Activated CD4-positive, alpha-beta memory T cell treated with anti-CD3 and anti-CD28 coated beads for 36 hours (primary cell): ENCODE results near the gene RIN1. TPM values are rescaled to one million over a fixed set of nuclear protein-coding genes. Genes with fewer than 3 reads are reported as not detected.

Source experiments
- CTCF ChIA-PET: fragments of 350-600 bp; sonication (Branson Sonifier 250); formaldehyde crosslinking; loops from one replicate; lab custom pipeline; 2021; ENCODE audit warnings: antibody characterized with exemption, inconsistent platforms; lab: Charles Lee
- POLR2A ChIA-PET: fragments of 350-600 bp; sonication (Branson Sonifier 250); formaldehyde crosslinking; loops from one replicate; lab custom pipeline; 2021; ENCODE audit warnings: antibody characterized with exemption; lab: Charles Lee
- DNase-seq: peaks from one replicate; pipeline ENCODE4 v3.0.0-alpha.2; 2020
- H3K27ac Mint-ChIP-seq: one replicate; pipeline ENCODE4 v1.8.0; 2021; ENCODE audit warnings: mixed read lengths
- H3K27me3 Mint-ChIP-seq: one replicate; pipeline ENCODE4 v1.8.0; 2021; ENCODE audit warnings: mixed read lengths
- H3K36me3 Mint-ChIP-seq: one replicate; pipeline ENCODE4 v1.8.0; 2021; ENCODE audit warnings: mixed read lengths
- H3K4me1 Mint-ChIP-seq: one replicate; pipeline ENCODE4 v1.8.0; 2021; ENCODE audit warnings: low read depth, mixed read lengths
- H3K4me3 Mint-ChIP-seq: one replicate; pipeline ENCODE4 v1.8.0; 2021; ENCODE audit warnings: mild to moderate bottlenecking, mixed read lengths
- H3K9me3 Mint-ChIP-seq: one replicate; pipeline ENCODE4 v1.8.0; 2021; ENCODE audit warnings: mixed read lengths
- intact Hi-C: fragments of 100-400 bp; cut with micrococcal nuclease; formaldehyde crosslinking; loops from one replicate; pipeline ENCODE4 v1.15.1; 2023
- total RNA-seq, 2 experiments: library from RNA; stranded (reverse); gene quantifications; one replicate each; pipeline ENCODE4 v1.2.3, GENCODE V29; 2021

Gene RIN1
- total RNA-seq, 2 experiments from 2014 or later, result 1.0 to 1.6 TPM

DNA sequence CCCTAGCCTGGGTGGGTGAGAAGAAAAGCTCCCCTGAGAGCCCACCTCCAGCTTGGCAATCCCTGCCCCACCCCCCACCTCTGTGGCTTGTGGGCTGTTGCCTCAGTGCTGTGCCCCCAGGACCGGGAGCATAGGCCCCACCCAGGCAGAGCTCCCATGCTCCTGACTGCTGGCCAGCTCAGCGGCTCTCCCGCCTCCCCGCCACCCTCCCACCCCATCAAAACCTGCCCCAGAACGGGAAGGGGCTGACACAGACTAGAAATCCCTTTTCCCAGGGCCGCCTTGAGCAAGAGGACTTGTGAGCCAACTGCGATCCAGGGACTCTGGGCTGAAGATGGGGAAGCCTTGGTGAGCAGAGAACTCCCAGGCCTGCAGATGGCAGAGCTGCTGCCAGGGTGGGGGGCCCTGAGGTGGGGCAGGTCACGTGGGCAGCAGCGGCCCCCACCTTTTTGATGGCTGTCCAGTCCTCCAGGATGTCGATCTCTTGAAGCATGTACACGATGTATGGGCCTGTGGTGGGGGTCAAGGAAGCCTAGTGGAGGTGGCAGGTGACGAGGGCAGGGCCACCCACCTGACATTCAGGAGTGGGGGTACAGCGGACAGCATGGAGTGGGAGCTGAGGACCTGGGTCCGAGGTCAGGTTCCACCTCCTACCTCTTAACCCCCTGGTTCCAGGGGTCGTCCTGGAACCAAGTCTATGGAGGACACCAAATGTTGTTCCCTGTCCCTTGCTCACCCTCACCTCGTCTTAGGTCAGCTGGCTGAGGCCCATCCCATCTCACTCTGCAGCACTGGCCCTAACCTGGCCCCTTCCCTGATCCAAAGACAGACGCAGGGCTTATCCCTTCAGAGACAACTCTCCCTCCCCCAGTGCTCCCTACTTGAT lies 2.3 kb upstream of the RIN1 start:
- no peaks in the 10 kb centered on the region for H3K9me3 Mint-ChIP-seq
- ChIA-PET POLR2A (no interaction called here), CTCF (interaction anchor here (1.1 to 1.3 kb wide), 3 partner anchors 25 to 27 kb away, joined by 3 to 5 read pairs (median 4); no protein-coding TSS in a partner anchor)
- H3K4me1 Mint-ChIP-seq, result peaks cover 34% of the 10 kb centered on the region
- peaks cover 21% of the 10 kb centered on the region for H3K36me3 Mint-ChIP-seq
- H3K27me3 Mint-ChIP-seq, result no peaks in the 10 kb centered on the region
- DNase-seq, result no peak
- no peak overlapping the region for H3K27ac Mint-ChIP-seq
- no peak overlapping the region for H3K4me3 Mint-ChIP-seq
- intact Hi-C loops, result no loop called here

DNA sequence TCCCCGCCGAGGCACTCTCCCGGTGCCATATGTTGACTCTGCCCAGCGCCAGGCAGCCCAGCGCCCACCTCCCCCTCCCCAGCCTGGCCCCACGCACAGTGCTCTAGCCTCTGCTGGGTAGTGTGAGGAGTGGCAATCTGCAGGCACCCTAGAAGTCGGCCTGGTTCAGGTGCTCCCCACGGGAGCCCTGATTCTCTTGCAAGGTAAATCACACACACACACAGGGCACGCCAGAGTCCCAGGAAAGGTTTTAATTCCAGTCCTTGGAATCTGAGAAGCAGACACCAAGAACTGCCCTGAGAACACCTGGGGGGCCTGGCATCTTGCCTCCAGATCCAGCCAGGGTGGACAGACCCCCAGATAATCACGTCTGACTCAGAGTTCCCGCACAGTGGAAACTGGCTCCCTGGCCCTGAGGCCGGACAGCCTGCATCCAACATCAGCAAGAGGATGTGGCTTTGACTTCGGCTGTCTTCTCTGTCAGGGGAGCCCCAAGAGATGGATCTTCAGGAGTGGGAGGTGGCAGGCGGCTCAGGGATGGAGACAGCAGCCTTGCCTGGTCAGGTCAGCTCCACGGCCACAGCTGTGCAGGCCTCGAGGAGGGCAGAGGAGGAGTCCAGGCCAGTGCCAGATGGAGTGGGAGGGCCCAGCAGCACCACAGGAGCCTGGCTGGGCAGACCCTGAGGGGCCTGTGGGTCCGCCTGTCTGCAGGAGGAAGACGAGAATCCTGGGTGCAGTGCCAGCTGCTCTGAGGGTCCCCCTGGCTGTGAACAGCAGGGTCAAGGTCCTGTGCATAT lies 1.1 kb upstream of the RIN1 start:
- no peaks in the 10 kb centered on the region for H3K9me3 Mint-ChIP-seq
- H3K36me3 Mint-ChIP-seq, result peaks cover 19% of the 10 kb centered on the region
- intact Hi-C loops, result no loop called here
- no peak overlapping the region for H3K27ac Mint-ChIP-seq
- POLR2A ChIA-PET, result no interaction called here
- CTCF ChIA-PET, result interaction anchor here (1.3 to 3.1 kb wide), 2 partner anchors 25 kb away, joined by 5 to 30 read pairs; no protein-coding TSS in a partner anchor
- H3K27me3 Mint-ChIP-seq, result no peaks in the 10 kb centered on the region
- DNase-seq, result no peak
- H3K4me1 Mint-ChIP-seq, result peaks cover 25% of the 10 kb centered on the region
- H3K4me3 Mint-ChIP-seq, result peak overlapping the region; percentile 8

DNA sequence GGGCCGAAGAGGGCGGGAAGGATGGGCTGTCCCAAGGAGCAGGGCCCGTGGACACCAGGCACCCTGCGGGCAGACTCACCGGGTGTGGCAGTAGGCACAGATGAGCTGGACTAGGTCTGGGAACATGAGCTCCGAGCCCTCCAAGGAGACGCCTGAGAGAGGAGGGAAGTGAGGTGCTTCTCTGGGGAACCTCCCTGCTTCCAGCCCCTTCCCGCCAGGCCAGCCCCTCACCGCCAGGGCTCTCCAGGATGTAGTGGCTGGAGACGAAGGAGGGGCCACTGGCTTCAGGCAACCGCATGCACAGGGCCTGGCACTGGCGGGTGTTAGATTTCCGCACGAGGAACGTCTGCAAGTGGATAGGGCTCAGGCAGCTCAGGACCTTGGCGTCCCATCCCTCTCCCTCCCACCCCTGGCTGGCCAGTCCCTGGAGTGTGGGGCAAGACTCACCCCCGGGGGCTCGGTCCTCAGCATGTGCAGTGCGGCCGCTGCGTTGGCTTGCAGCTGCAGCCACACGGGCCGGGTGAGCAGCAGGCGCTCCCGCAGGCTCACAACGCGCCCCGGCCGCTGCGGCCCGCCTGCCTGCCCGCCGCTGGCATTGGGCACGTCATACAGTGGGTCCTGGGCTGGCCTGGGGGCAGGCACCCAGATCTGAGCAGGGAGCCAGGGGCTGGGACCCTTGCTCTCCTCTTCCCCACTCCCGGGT lies 552 bp downstream of the RIN1 start:
- H3K4me3 Mint-ChIP-seq, result no peak overlapping the region
- H3K9me3 Mint-ChIP-seq, result no peaks in the 10 kb centered on the region
- H3K4me1 Mint-ChIP-seq, result peaks cover 21% of the 10 kb centered on the region
- H3K36me3 Mint-ChIP-seq, result peaks cover 11% of the 10 kb centered on the region
- intact Hi-C loops, result no loop called here
- POLR2A ChIA-PET, result no interaction called here
- H3K27me3 Mint-ChIP-seq, result no peaks in the 10 kb centered on the region
- no peak overlapping the region for H3K27ac Mint-ChIP-seq
- DNase-seq, result no peak
- CTCF ChIA-PET, result interaction anchor here (0.7 to 3.1 kb wide), 8 partner anchors 9 to 113 kb away, joined by 3 to 30 read pairs (median 4); partner anchors contain the start of gene BRMS1

DNA sequence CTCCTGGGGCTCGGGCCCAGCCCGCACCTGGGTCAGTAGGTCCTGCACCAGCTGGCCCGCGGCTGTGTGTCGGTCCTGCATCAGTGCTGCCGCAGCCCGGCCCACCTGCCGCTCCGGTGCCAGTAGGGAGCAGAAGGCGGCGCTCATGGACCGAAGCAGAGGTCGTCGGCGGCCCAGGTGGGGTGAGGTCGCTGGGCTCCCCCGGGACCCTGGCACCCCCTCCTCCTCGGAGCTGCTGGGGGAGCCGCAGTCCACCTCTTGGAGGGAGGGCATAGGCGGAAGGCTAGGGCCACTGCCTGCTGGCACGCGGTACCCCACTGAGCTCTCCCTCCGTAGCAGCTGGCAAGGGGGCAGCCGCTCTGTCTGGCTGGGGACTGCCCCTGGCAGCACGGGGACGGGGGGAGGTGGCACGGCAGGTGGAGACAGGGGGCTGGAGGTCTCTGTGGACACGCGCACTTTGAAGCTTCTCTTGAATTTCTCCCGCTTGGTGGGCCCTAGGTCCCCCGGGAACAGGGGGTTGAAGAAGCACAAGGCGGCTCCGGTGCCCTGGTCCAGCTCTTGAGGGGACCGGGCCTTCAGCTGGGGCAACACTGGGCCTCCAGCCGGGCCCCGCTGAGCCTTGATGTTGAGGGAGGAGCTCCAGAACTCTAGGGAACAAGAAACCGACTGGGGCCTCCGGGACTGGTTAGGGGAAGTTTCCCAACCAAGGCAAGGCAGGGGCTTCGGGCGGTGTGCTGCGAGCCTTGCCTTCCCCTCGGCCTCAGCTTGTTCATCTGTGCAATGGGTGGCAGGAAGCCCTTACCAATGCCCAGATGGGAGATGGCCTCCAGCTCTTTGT lies 1.4 kb downstream of the RIN1 start:
- H3K36me3 Mint-ChIP-seq, result peaks cover 9% of the 10 kb centered on the region
- CTCF ChIA-PET, result interaction anchor here (0.8 to 3.1 kb wide), 8 partner anchors 13 to 112 kb away, joined by 3 to 30 read pairs (median 4); partner anchors contain the start of gene MRPL11
- intact Hi-C loops, result no loop called here
- H3K27ac Mint-ChIP-seq, result no peak overlapping the region
- H3K4me1 Mint-ChIP-seq, result peaks cover 21% of the 10 kb centered on the region
- DNase-seq, result no peak
- POLR2A ChIA-PET, result no interaction called here
- no peaks in the 10 kb centered on the region for H3K9me3 Mint-ChIP-seq
- H3K4me3 Mint-ChIP-seq, result no peak overlapping the region
- no peaks in the 10 kb centered on the region for H3K27me3 Mint-ChIP-seq

DNA sequence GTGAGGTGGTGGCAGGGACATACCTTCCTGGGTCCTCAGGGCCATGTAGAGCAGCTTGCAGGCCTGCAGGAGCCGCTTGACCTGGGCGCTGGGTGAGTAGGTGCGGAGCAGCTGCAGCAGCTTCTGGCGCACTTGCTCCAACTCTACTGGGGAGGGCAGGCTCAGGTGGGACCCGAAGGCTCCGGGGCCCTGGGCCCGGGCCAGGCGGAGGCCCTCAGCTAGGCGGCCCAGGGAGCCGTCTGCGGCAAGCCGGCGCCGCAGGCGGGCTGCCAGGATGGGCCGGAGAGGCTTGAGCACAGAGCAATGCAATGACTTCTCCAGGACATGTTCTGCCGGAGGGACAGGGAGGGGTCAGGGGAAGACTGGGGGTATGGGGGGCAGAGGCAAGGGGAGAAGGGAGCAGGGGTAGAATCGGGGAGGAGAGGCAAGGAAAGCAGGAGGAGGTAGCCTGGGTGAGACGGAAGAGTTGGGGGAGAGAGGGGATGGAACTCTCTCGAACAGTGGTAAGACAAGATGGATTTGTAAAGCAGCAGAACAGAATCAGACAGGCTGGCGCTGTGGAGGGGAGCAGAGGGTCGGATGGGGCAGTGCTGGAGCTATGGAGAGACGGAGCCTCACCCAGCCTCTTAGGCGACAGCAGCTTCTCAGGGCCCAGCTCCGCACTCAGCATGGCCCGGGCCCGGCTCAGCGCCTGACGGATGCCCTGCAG lies 2.2 kb downstream of the RIN1 start:
- intact Hi-C loops, result no loop called here

DNA sequence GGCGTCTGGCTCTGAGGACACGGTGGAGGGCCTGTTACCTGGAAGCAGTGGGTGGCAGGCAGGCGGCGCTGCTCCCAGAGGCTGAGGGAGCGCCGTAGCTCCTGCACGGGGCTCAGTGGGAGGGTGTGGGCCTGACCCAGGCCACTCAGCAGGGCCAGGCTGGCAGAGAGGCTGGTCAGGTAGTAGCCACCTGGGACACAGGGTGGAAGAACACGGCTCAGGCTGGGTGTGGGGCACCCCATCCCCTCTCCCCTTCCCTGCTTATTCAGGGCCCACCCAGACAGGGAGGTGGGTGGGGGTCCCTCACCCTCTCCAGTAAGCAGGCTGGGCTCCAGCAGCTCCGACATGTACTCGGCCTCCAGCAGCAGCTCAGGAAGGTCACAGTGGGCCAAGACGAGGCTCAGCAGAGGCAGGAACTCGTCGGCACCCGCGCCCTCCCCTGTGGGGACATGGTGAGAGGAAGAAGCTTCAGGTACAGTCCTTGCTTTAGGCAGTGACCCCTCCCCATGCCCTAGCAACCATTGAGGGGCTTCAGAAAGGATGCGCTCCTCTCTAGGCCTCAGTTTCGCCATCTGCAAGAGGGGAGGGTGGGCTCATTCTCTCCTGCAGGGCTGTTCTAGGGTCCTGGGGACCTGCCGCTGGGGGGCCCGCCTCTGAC lies 2.9 kb downstream of the RIN1 start:
- H3K9me3 Mint-ChIP-seq, result no peaks in the 10 kb centered on the region
- peaks cover 25% of the 10 kb centered on the region for H3K4me1 Mint-ChIP-seq
- no peak overlapping the region for H3K4me3 Mint-ChIP-seq
- ChIA-PET POLR2A (interaction anchor here (1.0 to 1.2 kb wide), 2 partner anchors 15 to 21 kb away, joined by 3 read pairs; no protein-coding TSS in a partner anchor), CTCF (interaction anchor here (2.4 to 2.5 kb wide), 2 partner anchors 20 to 53 kb away, joined by 6 to 9 read pairs; no protein-coding TSS in a partner anchor)
- H3K27me3 Mint-ChIP-seq, result no peaks in the 10 kb centered on the region
- H3K27ac Mint-ChIP-seq, result no peak overlapping the region
- no peak for DNase-seq
- peaks cover 7% of the 10 kb centered on the region for H3K36me3 Mint-ChIP-seq
- intact Hi-C loops, result no loop called here

More for the DNA sequence above, 2.2 kb downstream of the RIN1 start:
- Mint-ChIP-seq H3K27me3 (no peaks in the 10 kb centered on the region), H3K27ac (no peak overlapping the region), H3K9me3 (no peaks in the 10 kb centered on the region), H3K4me1 (peaks cover 21% of the 10 kb centered on the region), H3K4me3 (no peak overlapping the region), H3K36me3 (peaks cover 7% of the 10 kb centered on the region)
- DNase-seq, result no peak
- ChIA-PET POLR2A (interaction anchor here (1.0 kb wide), 1 partner anchor 14 kb away, joined by 3 read pairs; no protein-coding TSS in a partner anchor), CTCF (interaction anchor here (1.0 to 3.1 kb wide), 7 partner anchors 13 to 112 kb away, joined by 3 to 30 read pairs (median 5); partner anchors contain the start of gene MRPL11)

DNA sequence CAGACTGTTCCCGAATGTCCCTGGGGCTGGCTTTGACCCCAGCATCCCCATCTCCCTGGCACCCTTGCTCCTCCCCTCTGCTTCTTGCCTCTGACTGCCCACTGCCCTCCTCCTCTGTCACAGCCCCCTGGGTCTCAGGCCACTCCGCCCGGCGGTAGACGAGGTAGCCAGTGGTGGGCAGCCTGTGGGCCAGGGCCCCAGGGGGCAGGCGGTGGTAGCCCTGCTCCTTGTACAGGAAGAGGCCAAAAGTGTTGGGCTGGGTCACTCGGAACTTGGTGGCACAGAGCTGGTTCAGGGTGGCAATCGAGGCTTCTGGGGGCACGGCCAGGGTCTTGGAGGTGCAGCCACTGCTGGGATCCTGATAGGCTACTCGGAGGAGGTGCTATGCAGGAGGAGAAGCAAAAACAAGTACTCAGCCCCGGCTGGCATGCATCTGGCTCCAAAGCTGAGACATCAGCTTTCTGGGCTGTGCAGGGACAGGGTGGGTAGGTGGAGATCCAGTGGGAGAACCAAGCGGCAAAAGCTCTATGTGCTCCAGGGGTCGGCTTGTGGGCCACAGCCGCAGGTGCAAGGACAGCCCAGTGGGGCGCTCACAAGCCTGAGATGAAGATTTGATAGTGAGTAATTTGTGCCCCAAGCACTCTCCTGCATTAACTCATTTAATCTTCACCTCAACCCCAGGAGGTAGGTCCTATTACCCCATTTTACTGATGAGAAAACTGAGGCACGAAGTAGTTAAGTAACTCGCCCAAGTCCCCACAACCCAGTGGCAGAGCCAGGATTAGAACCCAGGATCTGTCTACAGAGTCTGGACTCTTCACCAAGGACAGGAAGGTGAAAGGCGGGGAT lies 3.6 kb downstream of the RIN1 start:
- no peak overlapping the region for H3K4me3 Mint-ChIP-seq
- CTCF ChIA-PET, result interaction anchor here (2.5 kb wide), 1 partner anchor 20 kb away, joined by 9 read pairs; no protein-coding TSS in a partner anchor
- H3K9me3 Mint-ChIP-seq, result no peaks in the 10 kb centered on the region
- H3K27me3 Mint-ChIP-seq, result no peaks in the 10 kb centered on the region
- intact Hi-C loops, result no loop called here
- H3K36me3 Mint-ChIP-seq, result peaks cover 7% of the 10 kb centered on the region
- H3K4me1 Mint-ChIP-seq, result peaks cover 31% of the 10 kb centered on the region
- POLR2A ChIA-PET, result interaction anchor here (1.0 to 1.2 kb wide), 2 partner anchors 16 to 20 kb away, joined by 3 read pairs; no protein-coding TSS in a partner anchor
- no peak overlapping the region for H3K27ac Mint-ChIP-seq
- no peak for DNase-seq

DNA sequence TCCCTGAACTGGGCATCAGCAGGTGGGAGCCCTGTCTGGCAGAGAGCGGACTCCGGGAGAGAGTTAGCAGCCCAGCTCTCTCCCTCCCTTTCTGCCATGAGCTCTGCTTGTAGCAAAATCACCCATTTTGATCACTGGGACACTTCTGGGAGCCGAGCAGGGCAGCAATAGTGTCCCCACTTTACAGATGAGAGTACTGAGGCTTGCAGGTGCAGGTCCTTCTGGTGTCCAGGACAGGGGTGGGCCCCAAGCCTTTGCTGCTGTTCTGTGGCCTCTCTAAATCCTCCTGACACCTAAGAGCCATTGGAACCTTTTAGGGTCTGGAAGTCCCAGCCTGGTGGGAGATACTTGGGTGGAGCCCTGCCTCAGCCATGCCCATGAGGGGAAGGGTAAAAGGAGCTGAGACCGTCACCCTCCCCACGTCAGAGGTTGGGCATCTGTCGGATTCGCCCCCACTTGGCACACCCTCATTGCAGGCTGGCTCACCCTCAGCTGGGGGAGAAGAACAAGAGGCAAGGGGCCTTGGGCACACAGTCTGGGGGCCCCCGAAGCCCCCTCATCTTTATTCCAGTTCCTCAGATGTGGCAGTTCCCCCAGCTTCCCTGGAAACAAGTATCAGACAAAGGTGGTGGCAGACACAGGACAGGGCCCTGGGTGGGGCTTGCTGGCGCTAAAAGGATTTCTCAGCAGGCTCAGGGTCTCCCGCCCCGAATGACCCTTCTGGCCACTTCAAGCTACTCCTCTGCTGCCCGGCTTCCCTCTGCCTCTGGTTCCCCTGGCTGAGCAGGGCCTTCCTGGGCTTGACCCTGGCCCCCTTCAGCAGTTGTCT lies 4.5 kb downstream of the RIN1 start:
- ChIA-PET CTCF (interaction anchor here (0.6 to 2.5 kb wide), 3 partner anchors 19 to 49 kb away, joined by 3 to 9 read pairs (median 3); no protein-coding TSS in a partner anchor), POLR2A (interaction anchor here (1.2 kb wide), 1 partner anchor 19 kb away, joined by 3 read pairs; no protein-coding TSS in a partner anchor)
- Mint-ChIP-seq H3K9me3 (no peaks in the 10 kb centered on the region), H3K27me3 (no peaks in the 10 kb centered on the region), H3K4me3 (no peak overlapping the region), H3K27ac (no peak overlapping the region), H3K36me3 (peaks cover under 1% of the 10 kb centered on the region), H3K4me1 (peaks cover 29% of the 10 kb centered on the region)
- intact Hi-C loops, result no loop called here
- no peak for DNase-seq

DNA sequence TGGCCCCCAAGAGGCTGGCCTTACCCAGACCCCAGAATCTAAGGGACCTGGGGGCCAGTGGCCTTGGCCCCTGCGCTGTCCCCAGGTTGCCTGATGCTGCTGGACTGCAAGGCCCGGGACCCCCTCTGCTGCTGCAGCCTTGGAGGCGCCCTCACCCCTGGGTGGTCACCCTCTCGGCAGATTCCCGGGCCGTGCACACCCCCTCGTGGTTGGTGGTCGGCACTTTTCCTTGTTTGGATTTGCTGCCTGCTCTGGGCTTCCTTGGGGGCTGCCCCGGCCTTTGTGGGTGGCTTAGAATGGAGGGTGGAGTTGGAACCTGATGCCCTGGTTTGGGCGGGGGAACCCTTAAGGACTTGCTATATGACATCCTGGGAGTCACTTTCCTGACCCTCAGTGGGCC lies 5.3 kb downstream of the RIN1 start:
- Mint-ChIP-seq H3K4me1 (peaks cover 28% of the 10 kb centered on the region), H3K4me3 (no peak overlapping the region), H3K36me3 (no peaks in the 10 kb centered on the region), H3K27me3 (no peaks in the 10 kb centered on the region), H3K27ac (no peak overlapping the region), H3K9me3 (no peaks in the 10 kb centered on the region)
- no peak for DNase-seq
- POLR2A ChIA-PET, result no interaction called here
- CTCF ChIA-PET, result interaction anchor here (0.6 to 2.5 kb wide), 4 partner anchors 18 to 48 kb away, joined by 3 to 9 read pairs (median 4); no protein-coding TSS in a partner anchor
- intact Hi-C loops, result no loop called here
